ENCODE results near the gene NIFK.
"Not testable (repeated sequence)": the region's sequence is repeated elsewhere in the genome, so short reads cannot be mapped to it uniquely, and the experiment has no call there.

NIFK gene

GRCh38 chr2:121736462-121737336 lies at the start of gene NIFK:
NIFK (minus strand) TSS chr2:121736875; CDS start chr2:121736850, 25 bp downstream.
- DNase-seq, result peak; percentile 97 to 98

GRCh38 chr2:121783180-121783579 lies 46.5 kb upstream of the NIFK start:
- no peak for DNase-seq

DNA sequence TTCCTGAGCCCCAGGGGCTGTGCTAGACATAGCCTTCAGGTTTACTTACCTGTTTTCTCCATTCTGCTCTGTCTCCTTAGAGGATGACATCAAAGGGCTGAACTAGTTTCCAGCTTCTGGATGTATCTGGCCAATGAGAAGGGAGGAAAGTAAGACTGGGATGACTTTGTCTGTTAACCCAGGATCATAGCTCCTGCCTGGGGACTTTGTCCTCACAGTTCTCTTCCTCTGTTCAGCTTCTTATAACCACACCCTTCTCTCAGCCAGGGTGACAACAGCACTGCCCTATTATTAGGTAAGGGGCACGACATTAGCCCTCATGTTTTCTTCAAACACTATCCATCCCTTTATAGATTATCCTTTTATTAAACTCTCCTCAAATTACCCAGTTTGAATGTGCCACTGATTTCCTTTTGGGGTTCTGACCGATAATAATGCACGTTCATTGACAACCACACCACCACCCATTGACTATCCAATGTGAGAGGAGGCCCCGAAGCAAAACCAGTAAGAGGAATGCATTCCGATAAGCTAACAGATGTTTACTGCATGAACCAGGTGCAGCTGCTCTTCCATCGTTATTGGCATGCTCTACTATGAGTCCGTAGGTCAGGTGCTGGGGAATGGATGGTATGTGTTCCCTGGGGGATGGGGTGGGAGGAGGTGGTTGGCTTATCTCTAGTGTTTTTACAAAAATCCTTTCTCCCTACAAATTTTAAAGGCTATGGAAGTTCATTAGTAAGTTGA lies 42.2 kb upstream of the NIFK start:
- no peak for DNase-seq

- DNase-seq, result no peak
Observed at GRCh38 chr2:121777699-121778058, 41.0 kb upstream of the NIFK start.

GRCh38 chr2:121776885-121777698 lies 40.4 kb upstream of the NIFK start:
- DNase-seq, result no peak

- DNase-seq, result no peak
Observed at GRCh38 chr2:121776361-121776760, 39.7 kb upstream of the NIFK start.

DNA sequence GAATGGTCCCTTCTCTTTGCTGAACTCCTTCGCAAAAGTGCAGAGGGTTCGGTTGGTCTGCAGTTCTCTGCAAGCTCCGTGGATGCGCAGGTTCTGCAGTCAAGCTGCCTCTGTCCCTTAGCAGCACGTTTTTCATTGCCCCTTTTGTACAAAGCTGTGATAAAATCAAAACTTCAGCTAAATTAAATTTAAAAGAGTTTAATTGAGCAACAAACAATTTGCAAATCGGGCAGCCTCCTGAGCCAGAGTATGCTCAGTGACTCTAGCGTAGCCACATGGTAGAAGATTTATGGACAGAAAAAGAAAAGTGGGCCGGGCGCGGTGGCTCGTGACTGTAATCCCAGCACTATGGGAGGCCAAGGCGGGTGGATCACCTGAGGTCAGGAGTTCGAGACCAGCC lies 37.6 kb upstream of the NIFK start:
- no peak for DNase-seq

GRCh38 chr2:121771976-121772742 lies 35.5 kb upstream of the NIFK start:
- no peak for DNase-seq

GRCh38 chr2:121768143-121768755 lies 31.6 kb upstream of the NIFK start:
- no peak for DNase-seq

- no peak for DNase-seq
Observed at GRCh38 chr2:121766624-121767023, 29.9 kb upstream of the NIFK start.

- no peak for DNase-seq
Observed at GRCh38 chr2:121764681-121765228, 28.1 kb upstream of the NIFK start.

DNA sequence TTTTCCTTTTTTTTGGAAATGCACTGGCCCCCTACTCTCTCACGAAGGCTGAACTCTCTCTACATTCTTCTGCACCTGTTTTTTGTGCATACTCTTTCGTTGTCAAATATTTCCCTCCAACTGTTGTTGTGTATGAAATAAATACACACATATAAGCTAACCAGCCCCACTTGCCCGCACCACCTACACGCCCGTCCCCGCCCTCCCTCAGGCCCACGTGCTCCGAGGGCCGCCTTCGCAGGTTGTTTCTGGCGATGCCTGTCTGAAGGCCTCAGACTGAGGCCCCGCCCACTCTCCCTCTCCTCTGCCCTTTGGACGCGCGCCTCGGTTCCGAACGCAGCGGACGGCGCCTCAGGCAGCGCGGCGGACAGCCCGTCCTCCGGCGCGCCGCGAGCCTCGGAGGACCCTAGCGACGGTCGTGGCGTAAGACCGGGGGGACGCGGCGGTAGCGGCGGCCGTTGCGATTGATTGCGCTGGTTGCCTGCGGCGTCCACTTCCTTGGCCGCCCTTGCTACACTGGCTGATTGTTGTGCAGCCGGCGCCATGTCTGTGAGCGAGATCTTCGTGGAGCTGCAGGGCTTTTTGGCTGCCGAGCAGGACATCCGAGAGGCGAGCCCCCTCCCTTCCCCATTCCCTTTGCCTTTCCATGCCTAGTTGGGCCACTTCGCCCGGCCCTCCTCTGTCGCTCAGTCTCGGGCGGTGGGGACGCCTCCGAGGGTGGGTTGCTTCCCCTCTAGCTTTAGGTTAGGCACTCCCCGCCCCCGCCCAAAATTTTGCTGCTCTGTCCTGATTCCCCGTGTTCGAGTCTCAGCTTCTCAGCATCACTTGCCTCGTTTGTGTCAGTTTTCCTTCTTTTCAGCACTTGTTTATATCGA lies 18.8 kb upstream of the NIFK start, which contains the start of gene TSN:
TSS of gene TSN (plus strand) at position 415 of the 875 bp plus-strand sequence. CDS start at position 544, 129 bp downstream.
- DNase-seq, result peak; percentile 84 to 94

GRCh38 chr2:121754851-121755236 lies 18.2 kb upstream of the NIFK start:
- no peak for DNase-seq

DNA sequence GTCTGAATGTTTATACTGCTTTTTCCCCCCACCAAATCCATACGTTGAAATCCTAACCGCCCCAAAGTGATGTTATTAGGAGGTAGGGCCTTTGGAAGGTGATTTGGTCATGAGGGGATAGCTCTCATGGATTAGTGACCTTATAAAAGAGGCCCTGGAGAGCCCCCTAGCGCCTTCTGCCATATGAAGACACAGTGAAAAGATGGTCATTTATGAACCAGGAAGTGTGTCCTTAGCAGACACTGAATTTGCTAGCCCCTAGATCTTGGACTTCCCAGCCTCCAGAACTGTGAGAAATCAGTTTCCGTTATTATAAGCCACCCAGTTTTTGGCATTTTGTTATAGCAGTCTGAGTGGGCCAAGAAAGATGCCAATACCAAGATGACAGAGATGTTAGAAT lies 11.5 kb upstream of the NIFK start:
- DNase-seq, result peak in 1 of 2 donors; percentile 10

DNA sequence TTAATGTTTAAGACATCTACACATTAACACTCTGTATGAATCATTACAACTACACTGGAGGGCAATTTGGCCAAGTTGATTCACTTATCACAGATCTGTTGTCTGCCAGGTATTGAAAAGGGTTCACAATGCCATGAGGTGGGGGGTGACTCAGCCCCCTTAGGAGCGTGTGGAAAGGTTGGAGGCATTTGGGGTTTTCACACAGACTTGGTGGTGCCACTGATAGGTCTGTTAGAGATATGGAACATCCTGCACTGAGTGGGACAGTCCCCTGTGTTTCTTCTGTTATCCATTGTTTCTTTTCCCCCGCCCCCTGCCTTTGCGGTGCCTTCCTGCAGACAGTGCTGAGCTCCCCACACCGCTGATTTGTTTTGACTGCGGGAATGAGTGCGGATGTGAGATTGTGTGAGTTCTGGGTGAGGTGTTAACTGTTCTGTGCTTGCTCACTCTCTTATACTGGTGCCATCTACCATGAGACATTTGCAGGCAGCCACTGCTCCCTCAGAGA lies 9.4 kb upstream of the NIFK start:
- no peak for DNase-seq

DNA sequence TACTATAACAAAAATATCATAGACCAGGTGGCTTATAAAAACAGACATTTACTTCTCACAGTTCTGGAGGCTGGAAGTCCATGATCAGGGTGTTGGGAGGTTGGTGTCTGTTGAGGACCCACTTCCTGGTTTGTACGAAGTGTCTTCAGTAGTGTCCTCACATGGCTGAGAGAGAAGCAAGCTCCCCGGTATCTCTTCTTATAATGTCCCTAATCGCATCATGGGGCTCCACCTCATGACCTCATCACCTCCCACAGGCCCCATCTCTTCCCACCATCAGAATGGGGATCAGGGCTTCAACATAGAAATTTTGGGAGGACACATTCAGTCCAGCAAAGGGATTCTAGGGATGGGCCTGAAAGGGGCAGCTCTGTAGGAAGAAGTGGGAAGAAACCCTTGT lies 4.8 kb upstream of the NIFK start:
- no peak for DNase-seq

DNA sequence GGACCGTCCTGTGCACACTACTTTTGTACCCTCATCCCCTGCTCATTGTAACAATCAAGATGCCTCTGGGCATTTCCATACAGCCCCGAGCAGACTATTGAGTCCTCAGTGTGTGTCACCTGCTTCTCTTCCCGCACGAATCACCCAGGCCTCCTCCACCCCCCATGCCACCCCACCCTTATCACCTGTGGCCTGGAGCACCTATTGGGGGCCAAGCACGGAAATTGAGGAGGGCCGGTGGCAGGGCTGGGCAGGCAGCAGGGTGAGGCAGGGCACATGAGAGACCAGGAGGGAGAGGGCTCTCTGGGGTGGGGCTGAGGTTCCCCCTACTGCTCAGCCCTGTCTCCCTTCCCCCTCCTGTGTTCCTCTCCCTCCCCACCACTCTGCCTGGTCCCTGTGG lies 4.3 kb upstream of the NIFK start:
- no peak for DNase-seq

DNA sequence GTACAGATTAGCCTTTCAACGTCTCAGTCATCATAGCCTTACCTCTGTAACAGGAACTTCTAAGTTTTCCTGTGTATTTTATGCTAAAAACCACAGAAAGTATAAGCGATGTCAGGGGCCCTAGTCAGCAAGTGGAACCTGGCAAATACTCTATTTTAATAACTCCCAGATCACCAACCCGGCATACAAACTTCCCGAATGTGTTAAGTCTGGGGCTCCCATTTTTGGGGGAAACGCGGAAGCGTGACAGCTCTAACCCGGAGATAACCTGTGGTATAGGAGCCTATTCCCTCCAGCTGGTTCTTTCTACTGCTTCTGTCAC lies 574 bp downstream of the NIFK start:
- no peak for DNase-seq

- no peak for DNase-seq
Observed at GRCh38 chr2:121735518-121736074, 1.1 kb downstream of the NIFK start.

DNA sequence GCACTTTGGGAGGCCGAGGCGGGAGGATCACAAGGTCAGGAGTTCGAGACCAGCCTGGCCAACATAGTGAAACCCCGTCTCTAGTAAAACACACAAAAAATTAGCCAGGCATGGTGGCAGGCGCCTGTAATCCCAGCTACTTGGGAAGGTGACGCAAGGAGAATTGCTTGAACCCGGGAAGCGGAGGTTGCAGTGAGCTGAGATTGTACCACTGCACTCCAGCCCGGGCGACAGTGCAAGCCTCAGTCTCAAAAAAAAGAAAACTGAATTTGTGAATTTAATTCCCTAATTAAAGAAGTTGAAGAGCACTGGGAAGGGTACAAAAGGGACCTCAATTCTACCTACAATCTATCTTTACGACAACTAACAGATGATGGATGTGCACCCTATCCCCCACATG lies 2.1 kb downstream of the NIFK start:
- DNase-seq, result not testable (repeated sequence)
